Keratinocyte (primary cell): ENCODE data around the gene TRIM54. TPM values are rescaled to one million over a fixed set of nuclear protein-coding genes. Genes with fewer than 3 reads are reported as not detected.
A peak's percentile ranks its signal among the peaks of the same experiment; 100 is the strongest.

Experiments
- DNase-seq: peaks from one replicate; pipeline ENCODE4 v3.0.0-alpha.2; 2011; ENCODE audit warnings: low read depth, missing footprints, low spot score
- FAIRE-seq: peaks from 2 replicates; lab custom pipeline; 2011; peaks lifted over from hg19 to GRCh38; lab: Jason Lieb, UNC
- H2AFZ ChIP-seq: 2 replicates; pipeline ENCODE4 v1.6.0; 2012; ENCODE audit warnings: low read length, control low read depth, inconsistent platforms; ENCODE audit not compliant: control insufficient read depth
- H3K27ac ChIP-seq: 2 replicates; pipeline ENCODE4 v1.5.1; 2011; ENCODE audit warnings: low read length; ENCODE audit not compliant: control insufficient read depth, insufficient read depth
- H3K27me3 ChIP-seq: 3 replicates; pipeline ENCODE4 v1.6.0; 2011; ENCODE audit warnings: low read length; ENCODE audit not compliant: control insufficient read depth, insufficient read depth; ENCODE audit errors: extremely low read depth
- H3K36me3 ChIP-seq, 2 experiments: 2 replicates in 1 of 2; 3 replicates in 1 of 2; pipeline ENCODE4 v1.5.1; 2011; ENCODE audit warnings: low read length in 2 of 2, mild to moderate bottlenecking in 1 of 2; ENCODE audit not compliant: control insufficient read depth in 2 of 2, insufficient read depth in 2 of 2; ENCODE audit errors: extremely low read depth in 1 of 2
- H3K4me1 ChIP-seq: 3 replicates; pipeline ENCODE4 v1.5.1; 2011; ENCODE audit warnings: low read length; ENCODE audit not compliant: control insufficient read depth, insufficient read depth; ENCODE audit errors: extremely low read depth
- H3K4me2 ChIP-seq: 3 replicates; pipeline ENCODE4 v1.6.0; 2011; ENCODE audit warnings: low read depth, low read length; ENCODE audit not compliant: control insufficient read depth, insufficient read depth; ENCODE audit errors: extremely low read depth
- H3K4me3 ChIP-seq, 3 experiments: fragments of 200-600 bp in 1 of 3; sonication (generic) in 1 of 3; 2 replicates in 2 of 3; 3 replicates in 1 of 3; pipeline ENCODE4 v1.5.1; 2011 to 2016; ENCODE audit warnings: low read length in 3 of 3, mild to moderate bottlenecking in 3 of 3, control low read depth in 2 of 3, inconsistent platforms in 1 of 3, low read depth in 1 of 3, mixed read lengths in 1 of 3, mixed run types in 1 of 3, moderate library complexity in 1 of 3; ENCODE audit not compliant: control insufficient read depth in 2 of 3, insufficient read depth in 2 of 3; ENCODE audit errors: extremely low read depth in 1 of 3
- H3K79me2 ChIP-seq: 2 replicates; pipeline ENCODE4 v1.6.0; 2012; ENCODE audit warnings: low read length; ENCODE audit not compliant: control insufficient read depth, insufficient read depth
- H3K9ac ChIP-seq: 3 replicates; pipeline ENCODE4 v1.6.0; 2011; ENCODE audit warnings: low read length; ENCODE audit not compliant: control insufficient read depth, insufficient read depth; ENCODE audit errors: extremely low read depth
- H3K9me1 ChIP-seq: 3 replicates; pipeline ENCODE4 v1.6.0; 2011; ENCODE audit warnings: low read length; ENCODE audit not compliant: control insufficient read depth, insufficient read depth; ENCODE audit errors: extremely low read depth
- H3K9me3 ChIP-seq: 2 replicates; pipeline ENCODE4 v1.5.1; 2012; ENCODE audit warnings: low read depth, low read length; ENCODE audit not compliant: control insufficient read depth
- H4K20me1 ChIP-seq: 3 replicates; pipeline ENCODE4 v1.6.0; 2011; ENCODE audit warnings: low read length; ENCODE audit not compliant: control insufficient read depth, insufficient read depth; ENCODE audit errors: extremely low read depth
- EZH2 ChIP-seq: IDR thresholded peaks from one replicate; pipeline ENCODE4 v1.6.1; 2012; ENCODE audit warnings: inconsistent platforms, mild to moderate bottlenecking, low read length, moderate library complexity
- dilution Hi-C: fragments of 300-500 bp; cut with MboI; formaldehyde crosslinking; loops from one replicate; pipeline ENCODE4 v1.7.0; 2020; ENCODE audit warnings: low sequenced_read_pairs; ENCODE audit not compliant: extremely low pct_ligation_motif_present
- polyA plus RNA-seq, 5 experiments: library from polyadenylated mRNA; depleted of rRNA in 3 of 5; stranded (reverse) in 3 of 5; stranded (forward) in 1 of 5; unstranded in 1 of 5; fragments of >200 nt; gene quantifications; 1 replicate in 1 of 5; 2 replicates in 3 of 5; 3 replicates in 1 of 5; pipeline versions ENCODE4 v1.2.1 to v1.2.3, GENCODE V29; 2011 to 2012; ENCODE audit warnings: missing spikeins in 2 of 5, low read depth in 1 of 5, low replicate concordance in 1 of 5
- TF ChIP-seq, protein P1 (sequence below), 3 experiments: IDR thresholded peaks in 1 of 3; conservative IDR thresholded peaks in 1 of 3; optimal IDR thresholded peaks in 1 of 3; 2 replicates in 2 of 3; 3 replicates in 1 of 3; pipeline versions ENCODE3 to v1.5.1; 2011; ENCODE audit warnings: low read length in 3 of 3, mild to moderate bottlenecking in 3 of 3, moderate library complexity in 2 of 3, control low read depth in 1 of 3, inconsistent platforms in 1 of 3; ENCODE audit not compliant: insufficient read depth in 2 of 3; ENCODE audit errors: extremely low read depth in 1 of 3

Gene TRIM54
- polyA plus RNA-seq, 1 donor (not counting 4 experiments of a cell fraction or from before 2014, with no cell fraction given) = not detected

DNA sequence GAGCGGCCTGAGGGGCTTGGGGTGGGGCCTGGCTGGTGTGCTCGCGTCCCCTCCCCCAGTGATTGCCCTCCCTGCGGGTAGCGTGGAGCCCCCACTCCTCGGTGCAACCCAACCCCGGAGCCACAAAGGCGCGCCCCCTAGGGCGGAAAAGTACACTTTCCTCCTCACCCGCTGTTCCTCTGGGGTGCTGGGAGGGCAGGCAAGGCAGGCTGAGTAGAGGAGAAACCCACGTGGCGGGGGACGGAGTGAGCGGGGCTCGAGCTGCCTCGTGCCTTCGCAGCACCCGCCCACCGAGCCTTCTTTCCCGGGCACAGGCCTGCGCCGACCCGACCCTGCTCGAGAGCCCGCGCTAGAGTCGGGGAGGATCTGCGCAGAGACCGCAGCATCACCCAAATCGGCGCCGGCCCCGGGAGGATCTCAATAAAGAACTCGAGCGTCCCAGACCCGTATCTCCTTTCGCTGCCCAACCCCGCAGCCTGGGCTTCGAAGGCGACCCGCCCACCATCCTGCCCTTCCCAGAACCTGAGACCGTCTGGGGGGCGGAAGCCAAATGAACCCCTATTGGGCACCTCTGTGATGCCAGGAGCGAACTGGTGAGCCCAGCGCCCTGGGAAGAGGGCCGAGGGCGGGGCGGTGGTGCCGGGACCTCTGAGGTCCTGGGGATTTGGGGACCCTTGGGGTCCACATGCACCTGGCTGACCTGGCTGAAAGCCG, 24.5 kb downstream of the TRIM54 start:
- Histone ChIP-seq H3K27ac (no peak overlapping the region), H3K9me1 (no peaks in the 10 kb centered on the region), H3K79me2 (no peaks in the 10 kb centered on the region), H2AFZ (no peak overlapping the region), H3K4me1 (no peaks in the 10 kb centered on the region), H3K9ac (no peak overlapping the region), H3K4me2 (peak overlapping the region; percentile 48), H3K36me3 (peaks cover under 1 to 3% of the 10 kb centered on the region in 2 experiments), H3K27me3 (peaks cover 41% of the 10 kb centered on the region), H4K20me1 (peaks cover 2% of the 10 kb centered on the region), H3K4me3 (no peak overlapping the region), H3K9me3 (no peaks in the 10 kb centered on the region)
- FAIRE-seq = no peak
- dilution Hi-C loops = no loop called here
- no peak for DNase-seq
- TF ChIP-seq EZH2 = peak; percentile 83
- TF ChIP-seq, protein P1, sequence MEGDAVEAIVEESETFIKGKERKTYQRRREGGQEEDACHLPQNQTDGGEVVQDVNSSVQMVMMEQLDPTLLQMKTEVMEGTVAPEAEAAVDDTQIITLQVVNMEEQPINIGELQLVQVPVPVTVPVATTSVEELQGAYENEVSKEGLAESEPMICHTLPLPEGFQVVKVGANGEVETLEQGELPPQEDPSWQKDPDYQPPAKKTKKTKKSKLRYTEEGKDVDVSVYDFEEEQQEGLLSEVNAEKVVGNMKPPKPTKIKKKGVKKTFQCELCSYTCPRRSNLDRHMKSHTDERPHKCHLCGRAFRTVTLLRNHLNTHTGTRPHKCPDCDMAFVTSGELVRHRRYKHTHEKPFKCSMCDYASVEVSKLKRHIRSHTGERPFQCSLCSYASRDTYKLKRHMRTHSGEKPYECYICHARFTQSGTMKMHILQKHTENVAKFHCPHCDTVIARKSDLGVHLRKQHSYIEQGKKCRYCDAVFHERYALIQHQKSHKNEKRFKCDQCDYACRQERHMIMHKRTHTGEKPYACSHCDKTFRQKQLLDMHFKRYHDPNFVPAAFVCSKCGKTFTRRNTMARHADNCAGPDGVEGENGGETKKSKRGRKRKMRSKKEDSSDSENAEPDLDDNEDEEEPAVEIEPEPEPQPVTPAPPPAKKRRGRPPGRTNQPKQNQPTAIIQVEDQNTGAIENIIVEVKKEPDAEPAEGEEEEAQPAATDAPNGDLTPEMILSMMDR (optimal IDR thresholded peaks at IDR 0.05 in 1 of 3, IDR thresholded peaks at IDR 0.05 in 1 of 3, conservative IDR thresholded peaks at IDR 0.05 in 1 of 3; ENCODE audit: extremely low read depth in 1 of 3, insufficient read depth in 2 of 3, low read length in 3 of 3) = peak in 1 of 3 experiments; percentile 26

DNA sequence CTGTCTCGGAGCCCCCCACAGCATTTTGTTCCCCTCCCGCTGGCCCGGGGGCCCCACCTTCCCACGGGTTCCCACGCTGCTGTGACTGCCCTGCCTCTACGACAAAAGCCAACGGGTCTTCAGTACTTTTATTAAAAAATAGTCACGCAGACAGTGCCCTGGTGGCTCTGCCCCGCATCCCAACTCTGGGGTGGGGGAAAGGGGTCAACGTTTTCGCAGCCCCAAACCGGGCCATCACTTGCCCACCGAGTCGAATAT, 25.0 kb downstream of the TRIM54 start:
- Histone ChIP-seq H3K79me2 (no peaks in the 10 kb centered on the region), H3K36me3 (peaks cover 3 to 5% of the 10 kb centered on the region in 2 experiments), H3K9me1 (no peaks in the 10 kb centered on the region), H3K27me3 (peaks cover 41% of the 10 kb centered on the region), H4K20me1 (peaks cover 2% of the 10 kb centered on the region), H3K9ac (no peak overlapping the region), H3K27ac (no peak overlapping the region), H3K9me3 (no peaks in the 10 kb centered on the region), H2AFZ (no peak overlapping the region), H3K4me3 (no peak overlapping the region), H3K4me1 (no peaks in the 10 kb centered on the region), H3K4me2 (peak overlapping the region; percentile 48)
- no peak for DNase-seq
- FAIRE-seq = no peak
- TF ChIP-seq, protein P1 (optimal IDR thresholded peaks at IDR 0.05 in 1 of 3, IDR thresholded peaks at IDR 0.05 in 1 of 3, conservative IDR thresholded peaks at IDR 0.05 in 1 of 3; ENCODE audit: extremely low read depth in 1 of 3, insufficient read depth in 2 of 3, low read length in 3 of 3) = no peak
- TF ChIP-seq EZH2 = peak; percentile 36
- dilution Hi-C loops = no loop called here
